Measurements from ENCODE around the gene AGL.
A peak's percentile ranks its signal among the peaks of the same experiment; 100 is the strongest.
"Not testable (repeated sequence)": the region's sequence is repeated elsewhere in the genome, so short reads cannot be mapped to it uniquely, and the experiment has no call there.

Gene AGL

GRCh38 chr1:99849744-99850458 lies at the start of gene AGL:
Gene AGL (plus strand): TSS chr1:99850361. CDS start chr1:99851043, 682 bp downstream.
- DNase-seq (ENCODE audit: low read depth in 2 of 2), result peak; percentile 74 to 81

- no peak for DNase-seq (ENCODE audit: low read depth in 2 of 2)
Measured at GRCh38 chr1:99801584-99801983, 48.6 kb upstream of the AGL start.

GRCh38 chr1:99806882-99807281 lies 43.3 kb upstream of the AGL start:
- DNase-seq (ENCODE audit: low read depth in 2 of 2), result no peak

GRCh38 chr1:99808391-99809115 lies 41.6 kb upstream of the AGL start:
- DNase-seq (ENCODE audit: low read depth in 2 of 2), result no peak

GRCh38 chr1:99811075-99811474 lies 39.1 kb upstream of the AGL start:
- DNase-seq (ENCODE audit: low read depth in 2 of 2), result no peak

- DNase-seq (ENCODE audit: low read depth in 2 of 2), result no peak
Measured at GRCh38 chr1:99811747-99812146, 38.4 kb upstream of the AGL start.

- no peak for DNase-seq (ENCODE audit: low read depth in 2 of 2)
Measured at GRCh38 chr1:99814373-99814900, 35.7 kb upstream of the AGL start.

- no peak for DNase-seq (ENCODE audit: low read depth in 2 of 2)
Measured at GRCh38 chr1:99816656-99817055, 33.5 kb upstream of the AGL start.

- DNase-seq (ENCODE audit: low read depth in 2 of 2), result no peak
Measured at GRCh38 chr1:99818063-99818699, 32.0 kb upstream of the AGL start.

- DNase-seq (ENCODE audit: low read depth in 2 of 2), result peak; percentile 4 to 11
Measured at GRCh38 chr1:99820546-99820945, 29.6 kb upstream of the AGL start.

- DNase-seq (ENCODE audit: low read depth in 2 of 2), result no peak
Measured at GRCh38 chr1:99825098-99825497, 25.1 kb upstream of the AGL start.

GRCh38 chr1:99825702-99826101 lies 24.5 kb upstream of the AGL start:
- DNase-seq (ENCODE audit: low read depth in 2 of 2), result no peak

GRCh38 chr1:99827970-99828369 lies 22.2 kb upstream of the AGL start:
- DNase-seq (ENCODE audit: low read depth in 2 of 2), result no peak

GRCh38 chr1:99829269-99829668 lies 20.9 kb upstream of the AGL start:
- no peak for DNase-seq (ENCODE audit: low read depth in 2 of 2)

GRCh38 chr1:99833911-99834310 lies 16.2 kb upstream of the AGL start:
- not testable (repeated sequence) for DNase-seq (ENCODE audit: low read depth in 2 of 2)

- not testable (repeated sequence) for DNase-seq (ENCODE audit: low read depth in 2 of 2)
Measured at GRCh38 chr1:99836171-99837103, 13.7 kb upstream of the AGL start.

- DNase-seq (ENCODE audit: low read depth in 2 of 2), result not testable (repeated sequence)
Measured at GRCh38 chr1:99840353-99840752, 9.8 kb upstream of the AGL start.

GRCh38 chr1:99843760-99844159 lies 6.4 kb upstream of the AGL start:
- DNase-seq (ENCODE audit: low read depth in 2 of 2), result no peak

GRCh38 chr1:99845201-99845600 lies 5.0 kb upstream of the AGL start:
- not testable (repeated sequence) for DNase-seq (ENCODE audit: low read depth in 2 of 2)

GRCh38 chr1:99849413-99849743 lies 783 bp upstream of the AGL start:
- DNase-seq (ENCODE audit: low read depth in 2 of 2), result no peak

GRCh38 chr1:99850459-99851291 lies 514 bp downstream of the AGL start:
- no peak for DNase-seq (ENCODE audit: low read depth in 2 of 2)
